Stimulated activated CD4-positive, alpha-beta T cell treated with anti-CD3 and anti-CD28 coated beads, Interleukin-2, amount 100 ng/mL, for 24 hours (primary cell): Measurements from ENCODE around the gene LIN9.
"Not testable (repeated sequence)": the region's sequence is repeated elsewhere in the genome, so short reads cannot be mapped to it uniquely, and the experiment has no call there.

ENCODE experiments used
- DNase-seq, 2 donors: peaks; one replicate each; pipeline ENCODE4 v3.0.0-alpha.2; 2020

Gene LIN9

DNA sequence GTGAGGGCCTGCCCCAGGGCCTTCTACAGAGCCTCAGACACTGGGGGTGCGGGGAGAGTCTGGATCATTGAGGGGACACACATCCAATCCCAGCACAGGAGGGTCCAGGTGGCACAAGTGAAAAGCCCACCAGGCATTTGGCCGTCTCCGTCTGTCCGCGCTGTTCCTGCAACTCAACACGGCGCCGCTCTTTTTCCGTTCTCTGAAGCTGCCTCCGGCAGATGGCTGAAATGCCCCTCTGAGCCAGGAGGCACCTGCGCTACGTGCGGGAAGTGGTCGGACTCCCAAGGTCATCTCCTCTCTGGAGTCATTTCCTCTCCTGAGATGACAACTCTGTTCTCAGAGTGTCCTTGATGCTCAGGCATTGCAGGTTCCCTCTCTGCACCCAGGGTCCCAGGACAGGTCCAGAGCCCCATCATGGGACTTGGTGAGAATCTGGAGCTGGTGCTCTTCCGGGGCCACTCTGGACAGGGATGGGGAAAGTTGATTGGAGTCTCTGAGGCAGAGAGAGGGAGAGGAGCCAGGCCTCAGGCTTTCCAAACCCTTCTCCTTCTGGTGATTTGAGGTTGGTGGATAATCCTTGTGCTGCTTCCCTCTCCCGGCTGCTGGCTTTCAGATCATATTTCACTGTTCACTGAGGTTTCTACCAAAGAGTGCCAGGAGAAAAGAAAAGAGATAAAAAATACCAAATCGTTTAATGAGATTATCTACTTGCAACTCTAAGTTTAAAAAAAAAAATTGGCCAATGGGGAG is 99.5 kb downstream of the LIN9 start:
- DNase-seq: no peak

DNA sequence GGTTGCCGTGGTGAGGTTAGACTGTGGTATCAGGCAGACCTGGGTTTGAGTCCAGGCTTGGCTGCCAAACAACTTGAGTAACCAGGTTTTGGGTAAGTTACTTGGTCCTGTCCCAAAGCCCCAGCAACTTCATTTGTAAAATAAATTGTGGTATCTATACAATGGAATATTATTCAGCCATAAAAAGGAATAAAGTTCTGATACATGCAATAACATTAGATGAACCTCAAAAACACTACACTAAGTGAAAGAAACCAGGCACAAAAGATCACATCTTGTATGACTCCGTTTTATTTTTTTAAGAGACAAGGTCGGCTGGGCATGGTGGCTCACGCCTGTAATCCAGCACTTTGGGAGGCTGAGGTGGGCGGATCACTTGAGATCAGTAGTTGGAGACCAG is 101.9 kb downstream of the LIN9 start:
- no peak for DNase-seq

DNA sequence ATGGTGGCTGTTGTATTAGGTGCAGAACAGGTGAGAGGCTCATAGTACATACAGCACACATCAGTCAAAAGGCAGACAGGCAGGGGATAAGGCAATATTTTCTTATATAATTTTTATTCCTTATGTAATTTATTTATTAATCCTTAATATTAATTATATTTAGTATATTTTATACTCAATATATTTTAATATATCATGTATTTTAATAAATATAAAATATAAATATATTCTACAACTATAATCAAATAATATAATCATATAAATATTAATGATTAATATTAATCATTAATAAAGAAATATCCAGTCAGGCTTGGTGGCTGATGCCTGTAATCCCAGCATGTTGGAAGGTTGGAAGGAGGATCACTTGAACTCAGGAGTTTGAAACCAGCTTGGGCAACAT is 104.8 kb downstream of the LIN9 start:
- DNase-seq: no peak

- no peak for DNase-seq
These were observed 105.3 kb downstream of the LIN9 start for GRCh38 chr1:226203655-226204054.

DNA sequence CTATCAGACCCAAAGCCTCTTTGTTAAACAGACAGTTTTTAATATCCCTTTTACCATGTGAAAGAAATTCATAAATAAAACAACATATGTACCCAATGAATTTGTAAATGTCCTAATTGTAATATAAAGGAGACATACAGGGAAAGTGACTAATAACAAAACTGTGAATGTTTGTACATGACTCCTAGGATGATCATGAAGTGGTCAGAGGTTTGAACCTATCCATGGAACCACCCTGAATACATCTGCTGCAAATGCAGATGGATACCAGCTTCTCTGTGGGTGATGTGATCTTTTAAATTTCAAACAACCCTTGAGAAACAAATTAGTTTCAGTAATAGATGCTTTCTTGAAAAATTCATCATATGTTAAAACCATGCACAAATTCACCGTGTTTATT is 105.7 kb downstream of the LIN9 start:
- DNase-seq: no peak

- DNase-seq: not testable (repeated sequence)
These were observed 106.3 kb downstream of the LIN9 start for GRCh38 chr1:226202666-226203065.

GRCh38 chr1:226202246-226202645 is 106.7 kb downstream of the LIN9 start:
- no peak for DNase-seq

GRCh38 chr1:226201029-226201593 is 107.9 kb downstream of the LIN9 start:
- DNase-seq: no peak

DNA sequence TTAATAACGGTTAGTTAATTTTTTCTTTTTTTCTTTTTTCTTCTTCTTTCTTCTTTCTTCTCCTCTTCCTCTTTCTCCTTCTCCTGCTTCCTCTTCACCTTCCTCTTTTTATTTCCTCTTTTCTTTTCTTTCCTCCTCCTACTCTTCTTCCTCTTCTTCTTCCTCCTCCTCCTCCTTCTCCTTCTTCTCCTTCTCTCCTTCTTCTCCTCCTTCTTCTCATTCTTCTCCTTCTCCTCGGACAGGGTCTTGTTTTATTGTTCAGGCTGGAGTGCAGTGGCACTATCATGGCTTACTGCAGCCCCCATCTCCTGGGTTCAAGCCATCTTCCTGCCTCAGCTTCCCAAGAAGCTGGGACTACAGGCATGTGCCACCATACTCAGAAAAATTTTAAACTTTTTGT is 109.0 kb downstream of the LIN9 start:
- no peak for DNase-seq

DNA sequence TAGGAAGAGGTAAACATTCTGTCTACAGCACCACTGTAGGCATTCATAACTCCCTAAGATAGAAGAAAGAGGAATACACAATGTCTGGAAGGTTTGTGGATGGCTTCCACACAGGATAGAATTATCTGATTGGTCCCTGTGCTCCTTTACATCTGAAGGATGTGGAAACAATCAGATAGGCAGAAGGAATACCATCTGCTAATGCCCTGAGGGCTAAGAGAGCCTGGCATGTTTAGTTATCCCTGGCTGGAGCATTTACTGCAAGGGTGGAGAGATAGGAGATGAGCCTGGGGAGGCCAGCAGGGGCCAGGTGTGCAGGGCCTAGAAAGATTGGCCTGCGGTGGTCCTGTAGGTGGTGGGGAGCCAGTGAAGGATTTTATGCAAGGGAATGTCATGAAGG is 113.8 kb downstream of the LIN9 start:
- no peak for DNase-seq

DNA sequence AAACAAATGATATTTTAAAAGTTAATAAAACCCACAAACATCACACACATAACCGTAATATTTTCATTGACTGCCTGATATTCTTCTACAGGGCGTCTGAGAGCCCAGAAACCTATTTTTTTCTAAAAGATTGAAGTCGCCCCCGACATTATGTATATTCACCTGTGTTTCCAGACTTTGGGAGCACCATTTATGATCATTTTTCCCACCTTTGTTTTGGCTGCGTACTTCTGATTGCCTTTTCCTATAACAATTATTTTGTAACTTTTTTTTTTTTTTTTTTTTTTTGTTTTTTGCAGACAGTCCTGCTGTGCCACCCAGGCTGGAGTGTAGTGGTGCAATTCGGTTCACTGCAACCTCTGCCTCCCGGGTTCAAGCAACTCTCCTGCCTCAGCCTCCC is 121.6 kb downstream of the LIN9 start:
- DNase-seq: no peak

DNA sequence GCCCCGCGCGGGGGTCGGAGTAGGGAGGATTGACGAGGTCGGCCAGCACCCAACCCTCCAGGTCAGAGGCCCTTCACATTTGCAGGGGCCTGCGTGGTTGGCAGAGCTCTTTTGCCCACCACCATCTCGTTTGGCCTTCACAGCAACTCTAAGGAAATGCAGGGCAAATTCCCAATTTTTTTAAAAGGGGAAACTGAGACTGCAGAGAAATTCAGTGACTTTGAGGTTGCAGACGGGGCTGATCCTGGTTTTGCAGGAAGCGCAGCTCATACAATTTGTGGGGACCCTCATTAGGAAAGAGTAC is 122.0 kb downstream of the LIN9 start:
- no peak for DNase-seq

DNA sequence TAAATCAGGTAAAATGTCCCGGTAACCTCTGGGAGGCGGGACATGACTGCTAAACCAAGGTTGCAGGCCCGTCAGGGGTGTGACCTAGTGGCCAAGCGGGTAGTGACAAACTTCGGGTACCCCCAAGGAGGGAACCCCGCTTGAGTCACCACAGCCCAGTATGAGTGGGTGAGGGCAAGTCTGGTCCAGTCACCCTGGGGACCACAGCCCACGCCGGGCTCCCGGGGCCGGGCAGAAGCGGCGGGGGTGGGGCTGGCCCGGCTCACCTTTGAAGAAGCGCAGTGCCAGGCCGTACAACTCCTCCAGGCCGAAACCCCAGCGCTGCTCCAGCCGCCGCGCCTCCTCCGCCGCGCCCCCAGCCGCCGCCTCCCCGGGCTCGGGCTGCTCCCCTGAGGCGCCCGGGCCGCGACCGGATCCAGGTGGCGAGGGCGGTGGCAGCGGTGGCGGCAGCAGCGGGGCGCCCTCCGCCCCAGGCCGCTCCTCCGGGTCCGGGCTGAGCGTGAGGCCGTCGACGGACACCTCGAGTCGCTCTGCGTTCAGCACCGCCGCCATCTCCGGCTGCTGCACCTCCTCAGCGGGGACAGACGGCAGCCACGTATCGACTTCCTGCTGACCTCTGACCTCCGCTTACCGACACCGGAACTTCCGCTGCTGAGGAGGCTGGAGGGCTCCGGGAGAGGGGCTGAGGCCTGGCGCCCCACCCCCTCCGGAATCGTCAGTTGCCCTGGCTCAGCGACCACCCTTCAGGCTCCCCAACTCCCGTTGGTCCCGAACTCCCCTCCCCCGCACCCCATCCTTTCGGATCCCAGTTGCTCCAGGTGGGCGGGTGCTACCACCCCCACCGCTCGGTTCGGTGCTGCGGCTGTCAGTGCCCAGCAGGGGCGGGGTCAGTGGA is 122.6 kb downstream of the LIN9 start, which contains the start of gene ACBD3:
Gene ACBD3, minus strand, starts transcription at position 618 of the 895 bp plus-strand sequence. Its CDS starts 66 bp downstream, at position 552.
- peak; percentile 83 to 86 for DNase-seq

DNA sequence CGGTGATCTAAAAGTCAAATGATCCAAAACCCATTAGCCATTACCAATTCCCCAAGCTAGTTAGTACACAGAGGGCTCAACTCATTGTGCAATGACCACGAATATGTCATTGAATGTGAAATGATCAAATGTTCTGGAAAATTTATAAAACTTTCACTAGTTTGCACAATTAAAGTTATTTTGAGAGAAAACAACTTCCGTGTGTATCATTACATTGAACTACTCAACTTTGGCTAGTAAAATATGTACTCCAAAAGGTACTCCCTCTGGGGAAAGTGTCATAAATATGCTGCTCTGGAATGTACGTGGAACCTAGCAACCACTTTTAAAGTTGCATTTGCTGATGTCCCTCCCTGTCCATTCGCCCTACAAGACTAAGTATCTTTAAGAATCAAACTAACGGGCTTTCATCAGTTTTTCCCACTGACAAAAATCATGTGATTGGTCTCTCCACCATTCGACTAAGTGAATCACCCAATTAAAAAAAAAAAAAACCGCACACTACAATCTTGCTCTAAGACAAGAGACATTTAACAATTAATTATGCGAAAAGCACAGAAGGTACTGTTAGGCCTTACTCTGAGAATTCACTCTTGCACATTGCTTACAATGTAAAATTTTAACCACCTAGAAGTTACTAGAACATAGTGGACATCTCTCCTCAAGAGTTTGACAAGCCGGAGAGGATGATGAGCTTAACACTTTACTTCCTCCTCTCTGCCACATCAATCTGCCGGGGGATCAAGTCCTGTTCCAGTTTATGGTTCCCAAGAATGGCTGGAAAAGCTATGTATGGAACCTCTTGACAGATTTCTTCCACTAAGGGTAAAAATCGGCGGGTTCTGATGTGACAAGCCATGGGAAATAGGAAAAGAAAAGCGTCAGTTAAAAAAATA is 123.6 kb downstream of the LIN9 start:
- no peak for DNase-seq

DNA sequence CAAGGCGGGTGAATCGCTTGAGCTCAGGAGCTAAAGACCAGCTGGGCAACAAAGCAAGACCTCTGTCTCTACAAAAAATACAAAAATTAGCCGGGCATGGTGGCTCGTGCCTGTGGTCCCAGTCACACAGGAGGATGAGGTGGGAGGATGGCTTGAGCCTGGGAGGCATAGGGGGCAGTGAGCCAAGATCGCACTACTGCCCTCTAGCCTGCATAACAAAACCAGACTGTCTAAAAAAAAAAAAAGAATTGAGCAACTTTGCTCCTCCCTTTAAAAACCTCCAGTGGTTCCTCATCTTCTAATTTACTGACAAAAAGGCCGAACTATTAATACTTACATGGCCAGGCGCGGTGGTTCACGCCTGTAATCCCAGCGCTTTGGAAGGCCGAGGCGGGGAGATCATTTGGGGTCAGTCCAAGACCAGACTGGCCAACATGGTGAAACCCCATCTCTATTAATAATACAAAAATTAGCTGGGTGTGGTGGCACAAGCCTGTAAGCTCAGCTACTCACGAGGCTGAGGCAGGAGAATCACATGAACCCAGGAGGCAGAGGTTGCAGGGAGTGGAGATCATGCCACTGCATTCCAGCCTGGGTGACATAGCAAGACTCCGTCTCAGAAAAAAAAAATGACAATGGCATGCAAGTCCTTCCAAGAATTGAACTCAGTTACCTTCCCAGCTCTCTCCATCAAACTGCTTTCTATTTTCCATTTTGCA is 126.8 kb downstream of the LIN9 start:
- no peak for DNase-seq
